Naive B cell (primary cell): ENCODE measurements around the gene TRAFD1. TPM values are rescaled to one million over a fixed set of nuclear protein-coding genes. Genes with fewer than 3 reads are reported as not detected.

ENCODE experiments used
- ATAC-seq, 2 donors: fragments of 150-1000 bp; cut with Tn5 transposase; 2 replicates each; pipeline ENCODE4 v1.10.0; 2021; ENCODE audit warnings: low read depth in 2 of 2, mild to moderate bottlenecking in 2 of 2, moderate library complexity in 2 of 2
- DNase-seq: peaks from one replicate; pipeline ENCODE4 v3.0.0; 2022
- H3K27ac Mint-ChIP-seq, 6 donors: one replicate each; pipeline ENCODE4 v1.8.0; 2020 to 2022; ENCODE audit warnings: mild to moderate bottlenecking in 6 of 6, mixed read lengths in 6 of 6, moderate library complexity in 5 of 6, inconsistent platforms in 2 of 6
- H3K27me3 Mint-ChIP-seq, 3 donors: one replicate each; pipeline ENCODE4 v1.8.0; 2021 to 2022; ENCODE audit warnings: mixed read lengths in 3 of 3, mild to moderate bottlenecking in 1 of 3
- H3K36me3 Mint-ChIP-seq, 2 donors: one replicate each; pipeline ENCODE4 v1.8.0; 2020 to 2022; ENCODE audit warnings: mixed read lengths in 2 of 2, inconsistent platforms in 1 of 2, mild to moderate bottlenecking in 1 of 2
- H3K4me1 Mint-ChIP-seq, 3 donors: one replicate each; pipeline ENCODE4 v1.8.0; 2020 to 2022; ENCODE audit warnings: mixed read lengths in 3 of 3, inconsistent platforms in 1 of 3, mild to moderate bottlenecking in 1 of 3, moderate library complexity in 1 of 3
- H3K4me3 Mint-ChIP-seq, 8 donors: one replicate each; pipeline ENCODE4 v1.8.0; 2020 to 2022; ENCODE audit warnings: mild to moderate bottlenecking in 8 of 8, mixed read lengths in 8 of 8, moderate library complexity in 8 of 8, inconsistent platforms in 2 of 8
- H3K9me3 Mint-ChIP-seq, 7 donors: one replicate each; pipeline ENCODE4 v1.8.0; 2020 to 2022; ENCODE audit warnings: mixed read lengths in 7 of 7, mild to moderate bottlenecking in 5 of 7, inconsistent platforms in 2 of 7, moderate library complexity in 1 of 7
- polyA plus RNA-seq, 6 donors: library from polyadenylated mRNA; unstranded; fragments of 300-500 nt; fragmentation: Illumina TruSeq; gene quantifications; one replicate each; pipeline ENCODE4 v1.2.3, GENCODE V29; 2021; ENCODE audit warnings: low read depth in 6 of 6

Gene TRAFD1
- polyA plus RNA-seq, 6 donors from 2014 or later, result 55.6 to 83.2 (median 80.2) TPM

GRCh38 chr12:112167031-112167461 lies 41.7 kb downstream of the TRAFD1 start:
- no peak for DNase-seq
- H3K4me3 Mint-ChIP-seq, result peak overlapping the region in 1 of 8 donors; percentile 33
- peaks cover 4 to 21% of the 10 kb centered on the region in 2 donors for H3K36me3 Mint-ChIP-seq
- peaks cover 5 to 11% (median 9%) of the 10 kb centered on the region in 3 donors for H3K4me1 Mint-ChIP-seq
- H3K9me3 Mint-ChIP-seq, result no peaks in the 10 kb centered on the region
- ATAC-seq, result no peak
- H3K27me3 Mint-ChIP-seq, result no peaks in the 10 kb centered on the region
- peak overlapping the region in 2 of 6 donors; percentile 11 to 54 for H3K27ac Mint-ChIP-seq

- H3K27ac Mint-ChIP-seq, result peak overlapping the region in 1 of 6 donors; percentile 49
- ATAC-seq (no peak), DNase-seq (no peak)
- H3K36me3 Mint-ChIP-seq, result peaks cover 2 to 12% of the 10 kb centered on the region in 2 donors
- no peaks in the 10 kb centered on the region for H3K9me3 Mint-ChIP-seq
- H3K27me3 Mint-ChIP-seq, result no peaks in the 10 kb centered on the region
- H3K4me3 Mint-ChIP-seq, result peak overlapping the region in 1 of 8 donors; percentile 42
- peaks cover 5 to 11% (median 9%) of the 10 kb centered on the region in 3 donors for H3K4me1 Mint-ChIP-seq
Measured at GRCh38 chr12:112167718-112168525, 42.6 kb downstream of the TRAFD1 start.

GRCh38 chr12:112168561-112168971 lies 43.2 kb downstream of the TRAFD1 start:
- peak overlapping the region in 1 of 8 donors; percentile 42 for H3K4me3 Mint-ChIP-seq
- DNase-seq, result no peak
- H3K27ac Mint-ChIP-seq, result peak overlapping the region in 1 of 6 donors; percentile 49
- no peaks in the 10 kb centered on the region for H3K27me3 Mint-ChIP-seq
- H3K36me3 Mint-ChIP-seq, result peaks cover 0 to 10% of the 10 kb centered on the region in 2 donors
- ATAC-seq, result no peak
- peaks cover 5 to 11% (median 9%) of the 10 kb centered on the region in 3 donors for H3K4me1 Mint-ChIP-seq
- H3K9me3 Mint-ChIP-seq, result no peaks in the 10 kb centered on the region

GRCh38 chr12:112169161-112169872 lies 44.0 kb downstream of the TRAFD1 start:
- H3K27me3 Mint-ChIP-seq, result no peaks in the 10 kb centered on the region
- peak overlapping the region in 2 of 6 donors; percentile 47 to 69 for H3K27ac Mint-ChIP-seq
- ATAC-seq, result no peak

GRCh38 chr12:112169966-112170365 lies 44.6 kb downstream of the TRAFD1 start:
- Mint-ChIP-seq H3K4me3 (peak overlapping the region in 1 of 8 donors; percentile 72), H3K36me3 (peaks cover under 1 to 10% of the 10 kb centered on the region in 2 donors), H3K4me1 (peaks cover 5 to 11% (median 9%) of the 10 kb centered on the region in 3 donors), H3K27me3 (no peaks in the 10 kb centered on the region), H3K9me3 (no peaks in the 10 kb centered on the region), H3K27ac (peak overlapping the region in 4 of 6 donors; percentile 47 to 88 (median 69))
- DNase-seq (no peak), ATAC-seq (no peak)

More at GRCh38 chr12:112169161-112169872, 44.0 kb downstream of the TRAFD1 start:
- no peaks in the 10 kb centered on the region for H3K9me3 Mint-ChIP-seq
- no peak for DNase-seq
- peaks cover 0 to 10% of the 10 kb centered on the region in 2 donors for H3K36me3 Mint-ChIP-seq
- no peak overlapping the region for H3K4me3 Mint-ChIP-seq
- H3K4me1 Mint-ChIP-seq, result peaks cover 5 to 11% (median 9%) of the 10 kb centered on the region in 3 donors

DNA sequence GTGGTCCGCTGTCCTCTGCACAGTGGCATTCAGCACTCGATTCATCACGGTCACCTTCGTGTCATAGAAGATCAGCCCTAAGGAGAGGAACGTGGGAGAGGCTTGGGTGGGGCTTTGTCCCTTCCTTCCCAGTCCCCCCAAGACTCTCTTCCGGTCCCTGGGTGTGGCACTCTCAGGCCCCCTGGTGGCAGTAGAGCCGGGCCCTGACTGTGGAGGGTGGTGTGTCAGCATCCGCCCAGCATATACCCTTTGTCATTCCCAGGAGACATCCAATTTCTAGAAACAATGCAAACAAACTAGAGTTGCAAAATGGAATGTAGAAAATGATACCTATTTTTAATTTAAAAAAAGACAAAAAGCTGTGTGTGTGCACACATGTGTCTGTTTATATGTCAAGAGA lies 45.0 kb downstream of the TRAFD1 start:
- ATAC-seq (peak; percentile 35 to 44), DNase-seq (peak; percentile 8)
- no peaks in the 10 kb centered on the region for H3K9me3 Mint-ChIP-seq
- peaks cover 5 to 15% of the 10 kb centered on the region in 2 donors for H3K36me3 Mint-ChIP-seq
- no peak overlapping the region for H3K4me3 Mint-ChIP-seq
- no peaks in the 10 kb centered on the region for H3K27me3 Mint-ChIP-seq
- H3K27ac Mint-ChIP-seq, result peak overlapping the region in 3 of 6 donors; percentile 69 to 88 (median 69)
- peaks cover 5 to 11% (median 9%) of the 10 kb centered on the region in 3 donors for H3K4me1 Mint-ChIP-seq

DNA sequence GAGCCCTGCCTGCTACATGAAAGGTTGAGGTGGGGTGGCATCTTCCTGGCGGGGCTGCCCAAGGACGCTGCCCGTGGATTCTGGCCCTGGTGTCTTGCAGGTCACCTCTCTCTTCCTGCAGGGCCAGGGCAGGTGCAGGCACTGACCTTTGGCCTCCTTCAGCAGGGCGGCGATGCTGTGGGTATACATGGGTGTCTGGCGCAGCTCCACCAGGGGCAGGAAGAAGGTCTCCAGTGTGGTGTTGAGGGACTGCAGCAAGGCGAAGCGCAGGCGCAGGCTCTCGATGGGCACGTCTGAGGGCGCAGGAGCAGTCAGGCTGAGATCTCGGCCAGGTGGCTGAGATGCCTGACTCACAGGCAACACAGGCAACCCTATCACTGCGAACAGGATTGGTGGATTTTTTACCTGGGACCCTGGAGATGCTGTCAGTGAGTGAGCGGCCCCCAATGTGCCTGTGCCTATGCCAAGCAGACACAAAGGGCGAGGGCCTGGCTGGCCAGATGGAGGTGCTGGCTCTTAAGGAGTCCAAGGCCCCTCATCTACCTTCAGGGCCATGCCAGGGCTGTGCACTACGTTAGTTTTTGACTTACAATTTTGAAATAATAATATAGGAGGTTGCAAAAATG lies 45.7 kb downstream of the TRAFD1 start:
- Mint-ChIP-seq H3K4me1 (peaks cover 5 to 9% (median 7%) of the 10 kb centered on the region in 3 donors), H3K4me3 (no peak overlapping the region), H3K27me3 (no peaks in the 10 kb centered on the region), H3K9me3 (no peaks in the 10 kb centered on the region), H3K36me3 (peaks cover 10 to 22% of the 10 kb centered on the region in 2 donors), H3K27ac (peak overlapping the region in 3 of 6 donors; percentile 36 to 81 (median 79))
- DNase-seq, result no peak
- ATAC-seq, result no peak

GRCh38 chr12:112172556-112173324 lies 47.4 kb downstream of the TRAFD1 start:
- no peak overlapping the region for H3K4me3 Mint-ChIP-seq
- H3K9me3 Mint-ChIP-seq, result no peaks in the 10 kb centered on the region
- ATAC-seq (no peak), DNase-seq (no peak)
- H3K36me3 Mint-ChIP-seq, result peaks cover 11 to 24% of the 10 kb centered on the region in 2 donors
- no peaks in the 10 kb centered on the region for H3K27me3 Mint-ChIP-seq
- peak overlapping the region in 1 of 6 donors; percentile 27 for H3K27ac Mint-ChIP-seq
- peaks cover 5 to 9% (median 7%) of the 10 kb centered on the region in 3 donors for H3K4me1 Mint-ChIP-seq

GRCh38 chr12:112175361-112176155 lies 50.2 kb downstream of the TRAFD1 start:
- peak overlapping the region in 4 of 6 donors; percentile 52 to 90 (median 76) for H3K27ac Mint-ChIP-seq

GRCh38 chr12:112176321-112177010 lies 51.1 kb downstream of the TRAFD1 start:
- H3K4me3 Mint-ChIP-seq, result no peak overlapping the region
- ATAC-seq (no peak), DNase-seq (no peak)
- peak overlapping the region in 2 of 6 donors; percentile 38 to 81 for H3K27ac Mint-ChIP-seq
- no peaks in the 10 kb centered on the region for H3K27me3 Mint-ChIP-seq
- peaks cover 11 to 14% of the 10 kb centered on the region in 2 donors for H3K36me3 Mint-ChIP-seq
- no peaks in the 10 kb centered on the region for H3K9me3 Mint-ChIP-seq
- no peaks in the 10 kb centered on the region for H3K4me1 Mint-ChIP-seq

More at GRCh38 chr12:112175361-112176155, 50.2 kb downstream of the TRAFD1 start:
- Mint-ChIP-seq H3K9me3 (no peaks in the 10 kb centered on the region), H3K4me1 (peaks cover 0 to under 1% (median under 1%) of the 10 kb centered on the region in 3 donors), H3K4me3 (no peak overlapping the region), H3K36me3 (peaks cover 11 to 14% of the 10 kb centered on the region in 2 donors), H3K27me3 (no peaks in the 10 kb centered on the region)
- DNase-seq, result no peak
- ATAC-seq, result no peak

DNA sequence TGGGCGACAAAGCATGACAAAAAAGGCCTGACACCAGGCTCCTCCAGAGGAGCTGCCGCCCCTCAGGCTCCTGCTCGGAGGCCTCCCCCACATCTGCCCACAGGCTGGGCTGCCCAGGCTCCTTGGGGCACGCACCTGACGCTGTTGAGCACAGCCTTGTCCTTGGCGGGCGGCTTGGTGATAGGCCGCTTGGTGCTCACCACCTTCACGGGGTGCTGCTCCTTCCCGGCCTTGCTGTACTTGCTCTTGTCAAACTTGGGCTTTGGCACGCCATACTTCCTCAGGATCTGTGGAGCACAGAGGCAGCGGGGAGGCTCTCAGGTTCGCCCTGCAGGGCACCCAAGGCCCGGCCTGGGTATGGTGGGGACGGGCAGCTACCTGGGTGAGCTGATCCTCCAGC lies 53.4 kb downstream of the TRAFD1 start:
- no peaks in the 10 kb centered on the region for H3K4me1 Mint-ChIP-seq
- DNase-seq (no peak), ATAC-seq (no peak)
- no peaks in the 10 kb centered on the region for H3K9me3 Mint-ChIP-seq
- H3K27ac Mint-ChIP-seq, result peak overlapping the region in 2 of 6 donors; percentile 62 to 80
- peaks cover 14 to 21% of the 10 kb centered on the region in 2 donors for H3K36me3 Mint-ChIP-seq
- H3K4me3 Mint-ChIP-seq, result no peak overlapping the region
- H3K27me3 Mint-ChIP-seq, result no peaks in the 10 kb centered on the region
